ENCODE measurements around the gene LPP.

- TF ChIP-seq CTCF (IDR thresholded peaks at IDR 0.05) (no peak), POLR2A (IDR thresholded peaks at IDR 0.05) (no peak)
Measured at GRCh38 chr3:188689101-188689574, 535.2 kb downstream of the LPP start.
